Activated CD8-positive, alpha-beta T cell treated with anti-CD3 and anti-CD28 coated beads, Interleukin-2, amount 10 ng/mL, durations not matched to agents 7 days and 5 days (primary cell): ENCODE results near the gene TMEM176A. TPM values are rescaled to one million over a fixed set of nuclear protein-coding genes. Genes with fewer than 3 reads are reported as not detected.

Source experiments
- ATAC-seq: fragments of 150-1000 bp; cut with Tn5 transposase; one replicate; pipeline ENCODE4 v1.10.0; 2021; ENCODE audit warnings: moderate library complexity
- CTCF ChIA-PET: fragments of 350-600 bp; sonication (Branson Sonifier 250); formaldehyde crosslinking; loops from one replicate; lab custom pipeline; 2021; ENCODE audit warnings: antibody characterized with exemption; lab: Charles Lee
- POLR2A ChIA-PET: fragments of 350-600 bp; sonication (Branson Sonifier 250); formaldehyde crosslinking; loops from one replicate; lab custom pipeline; 2021; ENCODE audit warnings: antibody characterized with exemption; lab: Charles Lee
- DNase-seq: peaks from one replicate; pipeline ENCODE4 v3.0.0-alpha.2; 2020
- H3K27ac Mint-ChIP-seq: one replicate; pipeline ENCODE4 v1.8.0; 2021; ENCODE audit warnings: mild to moderate bottlenecking, mixed read lengths
- H3K27me3 Mint-ChIP-seq: one replicate; pipeline ENCODE4 v1.8.0; 2021; ENCODE audit warnings: low read depth, mixed read lengths
- H3K36me3 Mint-ChIP-seq: one replicate; pipeline ENCODE4 v1.8.0; 2021; ENCODE audit warnings: low read depth, mixed read lengths
- H3K4me1 Mint-ChIP-seq: one replicate; pipeline ENCODE4 v1.8.0; 2021; ENCODE audit warnings: low read depth, mixed read lengths
- H3K4me3 Mint-ChIP-seq: one replicate; pipeline ENCODE4 v1.8.0; 2021; ENCODE audit warnings: mild to moderate bottlenecking, mixed read lengths
- H3K9me3 Mint-ChIP-seq: one replicate; pipeline ENCODE4 v1.8.0; 2022; ENCODE audit warnings: mixed read lengths; ENCODE audit not compliant: insufficient read depth
- total RNA-seq, 2 experiments: library from RNA; stranded (reverse); gene quantifications; one replicate each; pipeline ENCODE4 v1.2.3, GENCODE V29; 2021

Gene TMEM176A
- total RNA-seq, 2 experiments from 2014 or later: not detected

- Mint-ChIP-seq H3K27me3 (peaks cover 21% of the 10 kb centered on the region), H3K4me1 (no peaks in the 10 kb centered on the region), H3K27ac (no peak overlapping the region), H3K4me3 (no peak overlapping the region), H3K36me3 (no peaks in the 10 kb centered on the region), H3K9me3 (no peaks in the 10 kb centered on the region)
- ATAC-seq: no peak
- DNase-seq: no peak
- POLR2A ChIA-PET: no interaction called here
- CTCF ChIA-PET: interaction anchor here (1.1 to 1.2 kb wide), 3 partner anchors 10 to 322 kb away, joined by 3 to 4 read pairs (median 3); no protein-coding TSS in a partner anchor
Measured at GRCh38 chr7:150788474-150789269, 11.9 kb upstream of the TMEM176A start.

- CTCF ChIA-PET: no interaction called here
- H3K36me3 Mint-ChIP-seq: no peaks in the 10 kb centered on the region
Measured at GRCh38 chr7:150790416-150791075, 10.0 kb upstream of the TMEM176A start.

DNA sequence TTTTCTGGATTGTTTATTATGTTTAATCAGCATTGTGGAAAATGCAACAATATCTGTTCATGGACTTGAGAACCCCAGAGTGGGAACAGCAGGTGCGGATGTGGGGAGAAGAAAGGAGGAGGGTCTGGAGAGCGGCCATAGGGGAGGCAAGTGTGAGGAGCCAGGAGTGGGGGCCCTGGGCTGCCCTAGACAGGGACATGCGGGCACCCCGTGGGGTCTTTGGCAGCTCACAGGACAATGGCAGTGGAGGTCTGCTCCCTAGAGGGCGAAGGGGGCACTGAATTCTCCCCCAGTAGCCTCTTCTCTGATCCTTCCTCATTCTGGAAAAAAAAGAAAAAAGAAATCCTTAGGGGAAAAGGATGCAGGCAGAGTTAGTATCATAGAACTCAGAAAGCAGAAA is 9.3 kb upstream of the TMEM176A start:
- DNase-seq: no peak
- ChIA-PET CTCF (interaction anchor here (3.1 kb wide), 1 partner anchor 13 kb away, joined by 14 read pairs; no protein-coding TSS in a partner anchor), POLR2A (interaction anchor here (0.6 kb wide), 1 partner anchor 272 kb away, joined by 3 read pairs; no protein-coding TSS in a partner anchor)
- Mint-ChIP-seq H3K4me1 (no peaks in the 10 kb centered on the region), H3K9me3 (no peaks in the 10 kb centered on the region), H3K36me3 (no peaks in the 10 kb centered on the region), H3K27ac (no peak overlapping the region), H3K27me3 (peaks cover 10% of the 10 kb centered on the region), H3K4me3 (no peak overlapping the region)
- ATAC-seq: no peak

More at GRCh38 chr7:150790416-150791075, 10.0 kb upstream of the TMEM176A start:
- Mint-ChIP-seq H3K27ac (no peak overlapping the region), H3K27me3 (peaks cover 8% of the 10 kb centered on the region), H3K9me3 (no peaks in the 10 kb centered on the region), H3K4me3 (no peak overlapping the region), H3K4me1 (no peaks in the 10 kb centered on the region)
- DNase-seq: no peak
- ATAC-seq: no peak
- POLR2A ChIA-PET: no interaction called here

GRCh38 chr7:150791746-150792452 is 8.7 kb upstream of the TMEM176A start:
- no peak for ATAC-seq
- CTCF ChIA-PET: interaction anchor here (0.7 to 3.1 kb wide), 3 partner anchors 11 to 15 kb away, joined by 3 to 14 read pairs (median 3); no protein-coding TSS in a partner anchor
- Mint-ChIP-seq H3K9me3 (no peaks in the 10 kb centered on the region), H3K36me3 (no peaks in the 10 kb centered on the region), H3K4me3 (no peak overlapping the region), H3K27me3 (peaks cover 9% of the 10 kb centered on the region), H3K27ac (no peak overlapping the region), H3K4me1 (no peaks in the 10 kb centered on the region)
- POLR2A ChIA-PET: interaction anchor here (0.6 kb wide), 2 partner anchors 187 to 272 kb away, joined by 3 to 4 read pairs; no protein-coding TSS in a partner anchor
- DNase-seq: no peak

DNA sequence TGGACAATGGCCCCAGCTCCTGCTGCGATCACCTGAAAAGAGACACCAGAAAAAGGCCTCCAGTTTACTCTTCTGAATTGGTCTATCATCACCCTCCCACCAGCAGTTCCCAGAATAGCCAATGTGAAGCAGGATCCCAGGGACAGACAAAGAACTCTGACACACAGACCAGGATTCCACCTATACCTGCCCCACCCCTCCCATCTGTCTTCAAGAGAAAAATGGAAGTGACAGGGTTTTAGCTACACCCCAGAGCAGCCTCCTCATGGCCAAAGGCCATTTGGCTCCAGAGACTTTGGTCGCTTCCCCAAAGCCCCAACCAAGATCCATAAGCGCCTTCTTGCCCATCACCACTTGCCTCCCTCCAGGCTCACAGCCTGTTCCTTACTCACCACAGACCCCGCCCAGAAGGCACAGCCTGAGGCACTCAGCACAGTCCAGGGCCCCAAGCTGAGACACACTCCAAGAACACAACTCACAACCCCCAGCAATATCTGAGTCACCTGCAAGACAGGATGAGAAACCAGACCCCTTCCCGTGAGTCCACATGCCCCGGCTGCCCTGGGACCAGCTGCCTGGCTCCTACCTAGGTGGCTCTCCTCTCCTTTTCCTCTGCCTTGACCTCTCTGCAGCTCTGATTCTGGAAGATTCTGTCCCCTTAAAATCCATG is 6.9 kb upstream of the TMEM176A start:
- Mint-ChIP-seq H3K4me1 (no peaks in the 10 kb centered on the region), H3K36me3 (no peaks in the 10 kb centered on the region), H3K27me3 (peaks cover 20% of the 10 kb centered on the region), H3K9me3 (no peaks in the 10 kb centered on the region), H3K4me3 (no peak overlapping the region), H3K27ac (no peak overlapping the region)
- ChIA-PET POLR2A (no interaction called here), CTCF (interaction anchor here (1.2 to 3.1 kb wide), 4 partner anchors 15 to 104 kb away, joined by 3 to 14 read pairs (median 4); no protein-coding TSS in a partner anchor)
- DNase-seq: no peak
- no peak for ATAC-seq

- Mint-ChIP-seq H3K4me3 (no peak overlapping the region), H3K9me3 (no peaks in the 10 kb centered on the region), H3K36me3 (no peaks in the 10 kb centered on the region), H3K4me1 (peaks cover 8% of the 10 kb centered on the region), H3K27me3 (peaks cover 51% of the 10 kb centered on the region), H3K27ac (no peak overlapping the region)
- CTCF ChIA-PET: no interaction called here
- no peak for DNase-seq
- POLR2A ChIA-PET: no interaction called here
- no peak for ATAC-seq
Measured at GRCh38 chr7:150797661-150798060, 2.9 kb upstream of the TMEM176A start.

GRCh38 chr7:150799156-150799555 is 1.4 kb upstream of the TMEM176A start:
- H3K4me3 Mint-ChIP-seq: no peak overlapping the region
- DNase-seq (no peak), ATAC-seq (no peak)
- peaks cover 51% of the 10 kb centered on the region for H3K27me3 Mint-ChIP-seq
- no peak overlapping the region for H3K27ac Mint-ChIP-seq
- H3K36me3 Mint-ChIP-seq: no peaks in the 10 kb centered on the region
- H3K9me3 Mint-ChIP-seq: no peaks in the 10 kb centered on the region
- POLR2A ChIA-PET: no interaction called here
- CTCF ChIA-PET: interaction anchor here (1.2 to 1.3 kb wide), 2 partner anchors 21 to 99 kb away, joined by 3 to 5 read pairs; no protein-coding TSS in a partner anchor
- peaks cover 8% of the 10 kb centered on the region for H3K4me1 Mint-ChIP-seq

DNA sequence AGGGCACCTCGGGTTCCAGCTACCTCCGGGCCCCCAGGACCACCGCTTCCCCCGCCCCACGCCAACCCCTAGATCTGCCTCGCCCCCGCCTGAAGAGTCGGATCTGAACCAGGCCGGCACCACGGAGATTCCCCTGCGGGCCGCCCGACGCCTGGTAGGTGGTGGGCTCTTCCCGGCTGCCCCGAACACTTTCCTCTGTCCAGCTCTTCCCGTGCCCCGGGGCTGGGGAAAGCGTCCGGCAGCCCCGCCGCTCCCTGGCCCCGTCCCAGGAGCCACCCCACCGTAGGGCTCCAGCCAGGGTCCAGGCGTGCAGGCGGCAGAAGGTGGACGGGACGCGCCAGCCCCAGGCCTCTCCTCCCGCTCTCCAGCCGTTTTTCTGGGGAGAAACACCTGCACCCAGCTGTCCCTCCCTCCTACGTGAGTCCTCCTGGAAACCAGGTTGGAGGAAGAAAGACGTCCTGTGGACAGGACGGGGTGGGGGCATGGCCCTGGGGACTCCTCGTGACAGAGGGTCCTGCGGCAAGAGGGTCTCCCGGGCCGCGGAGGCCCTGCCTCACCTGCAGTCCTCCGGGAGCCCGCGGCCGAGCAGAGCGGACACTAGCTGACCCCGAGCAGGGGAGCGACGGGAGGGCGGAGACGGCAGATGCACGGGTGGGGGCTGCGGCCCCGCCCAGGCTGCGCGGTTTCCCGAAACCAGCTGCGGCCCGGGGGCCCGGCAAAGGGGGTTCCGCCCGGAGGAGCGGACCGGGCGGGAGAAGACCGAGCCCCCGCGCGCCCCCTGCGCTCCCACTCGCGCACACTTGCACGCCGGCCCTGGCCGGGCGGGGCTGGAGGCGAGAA is 608 bp upstream of the TMEM176A start, which contains the start of gene TMEM176B:
TMEM176B (minus strand) TSS at position 624 of the 840 bp plus-strand sequence. CDS start 3,795 bp downstream, outside the sequence.
- H3K36me3 Mint-ChIP-seq: no peaks in the 10 kb centered on the region
- peaks cover 54% of the 10 kb centered on the region for H3K27me3 Mint-ChIP-seq
- ATAC-seq (no peak), DNase-seq (no peak)
- CTCF ChIA-PET: interaction anchor here (1.2 to 1.3 kb wide), 2 partner anchors 21 to 98 kb away, joined by 3 to 5 read pairs; no protein-coding TSS in a partner anchor
- POLR2A ChIA-PET: interaction anchor here (0.6 kb wide), 1 partner anchor 541 kb away, joined by 3 read pairs; no protein-coding TSS in a partner anchor
- peaks cover 8% of the 10 kb centered on the region for H3K4me1 Mint-ChIP-seq
- no peak within 1 kb of the TSS for H3K27ac Mint-ChIP-seq
- H3K9me3 Mint-ChIP-seq: no peaks in the 10 kb centered on the region
- no peak within 1 kb of the TSS for H3K4me3 Mint-ChIP-seq

DNA sequence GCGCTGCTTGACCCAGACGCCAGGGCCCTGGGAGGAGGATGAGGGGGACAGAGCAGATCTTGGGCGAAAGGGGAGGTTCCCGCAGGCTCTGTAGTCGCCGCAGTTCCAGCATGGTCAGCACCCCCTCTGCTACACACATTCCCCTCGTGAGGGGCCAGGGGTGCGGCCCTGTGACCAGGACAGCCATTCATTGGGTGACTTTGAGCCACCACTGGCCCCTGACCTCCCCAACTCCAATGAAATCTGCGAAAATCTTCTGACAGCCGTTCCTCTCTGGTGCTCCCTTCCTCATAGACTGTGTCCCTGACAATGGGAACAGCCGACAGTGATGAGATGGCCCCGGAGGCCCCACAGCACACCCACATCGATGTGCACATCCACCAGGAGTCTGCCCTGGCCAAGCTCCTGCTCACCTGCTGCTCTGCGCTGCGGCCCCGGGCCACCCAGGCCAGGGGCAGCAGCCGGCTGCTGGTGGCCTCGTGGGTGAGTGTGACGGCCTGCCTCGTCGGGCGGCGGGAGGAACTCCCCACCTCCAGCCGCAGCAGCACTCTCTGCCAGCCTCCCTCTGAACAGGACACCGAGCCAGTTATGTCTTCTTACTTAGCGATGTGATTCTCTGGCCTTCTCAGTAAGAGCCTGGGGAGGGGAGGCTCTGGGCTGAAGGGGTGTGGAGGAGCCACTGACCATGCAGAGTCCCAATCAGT is 825 bp downstream of the TMEM176A start:
- Mint-ChIP-seq H3K27me3 (peaks cover 49% of the 10 kb centered on the region), H3K36me3 (no peaks in the 10 kb centered on the region), H3K4me1 (peaks cover 8% of the 10 kb centered on the region), H3K4me3 (no peak overlapping the region), H3K27ac (no peak overlapping the region), H3K9me3 (no peaks in the 10 kb centered on the region)
- ChIA-PET CTCF (no interaction called here), POLR2A (no interaction called here)
- ATAC-seq (no peak), DNase-seq (no peak)
